Measurements from ENCODE around the gene ANKRD55. TPM values are rescaled to one million over a fixed set of nuclear protein-coding genes. Genes with fewer than 3 reads are reported as not detected.

The ANKRD55 gene
- total RNA-seq = under 1 TPM; 0.27 to 0.29 TPM
- polyA plus RNA-seq (2013, experiment 1 of 2) = 0.32 TPM
- 0.25 TPM for polyA plus RNA-seq (2013, experiment 2 of 2)
- long read RNA-seq, experiment 1, partial matches to known transcripts = 1 of 1 reads
- long read RNA-seq, experiment 1, other reads (novel, unspliced or antisense) = 0 of 1 reads
- long read RNA-seq, experiment 2 = 0 reads
- long read RNA-seq, experiment 3, partial matches to known transcripts = 0 of 1 reads
- long read RNA-seq, experiment 3, other reads (novel, unspliced or antisense) = 1 of 1 reads
- long read RNA-seq, experiment 4, partial matches to known transcripts = 0 of 2 reads
- long read RNA-seq, experiment 4, other reads (novel, unspliced or antisense) = 2 of 2 reads

- Histone ChIP-seq H3K36me3 (ENCODE audit: control insufficient read depth, insufficient read depth, low read length) (no peaks in the 10 kb centered on the region), H3K9ac (ENCODE audit: extremely low read depth, low read length, poor library complexity, severe bottlenecking) (no peak within 1 kb of the TSS), H3K27ac (ENCODE audit: low read depth, low read length) (no peak within 1 kb of the TSS), H3K9me3 (ENCODE audit: control insufficient read depth, low read length) (no peaks in the 10 kb centered on the region), H3K27me3 (ENCODE audit: control insufficient read depth, insufficient read depth, low read length, poor library complexity, severe bottlenecking) (no peaks in the 10 kb centered on the region), H3K4me1 (ENCODE audit: control insufficient read depth, insufficient read depth, low read length) (no peaks in the 10 kb centered on the region), H3K4me3 (ENCODE audit: low read length) (no peak within 1 kb of the TSS)
- H3K4me1 Mint-ChIP-seq = peaks cover 17% of the 10 kb centered on the region
- no peak within 1 kb of the TSS for H3K27ac Mint-ChIP-seq
- H3K36me3 Mint-ChIP-seq (ENCODE audit: low read depth) = no peaks in the 10 kb centered on the region
- no peak for DNase-seq
- peaks cover under 1% of the 10 kb centered on the region for H3K9me3 Mint-ChIP-seq
- TF ChIP-seq CTCF (conservative IDR thresholded peaks at IDR 0.05) = no peak
- H3K27me3 Mint-ChIP-seq (ENCODE audit: insufficient read depth) = peaks cover 6% of the 10 kb centered on the region
- no peak within 1 kb of the TSS for H3K4me3 Mint-ChIP-seq
- 75 to 81% methylated on average over 2 to 8 of the region's 8 CpGs for WGBS, 2 experiments (ENCODE audit: insufficient coverage in 1 of 2, insufficient read length in 1 of 2)
Measured at GRCh38 chr5:56233230-56233629, at the start of gene ANKRD55. Gene ANKRD55, minus strand, starts transcription at chr5:56233330. Its CDS starts 417 bp downstream, at chr5:56232913.

- 100% methylated on average over 1 of the region's 1 CpG; no CpG with 5 or more reads in 1 of the 2 experiments for WGBS, 2 experiments (ENCODE audit: insufficient coverage in 1 of 2, insufficient read length in 1 of 2)
- no peak overlapping the region for H3K9ac ChIP-seq (ENCODE audit: extremely low read depth, low read length, poor library complexity, severe bottlenecking)
- no peak for DNase-seq
- Mint-ChIP-seq H3K27me3 (ENCODE audit: insufficient read depth) (peaks cover 31% of the 10 kb centered on the region), H3K36me3 (ENCODE audit: low read depth) (no peaks in the 10 kb centered on the region), H3K9me3 (no peaks in the 10 kb centered on the region), H3K4me3 (no peak overlapping the region), H3K4me1 (peaks cover 1% of the 10 kb centered on the region), H3K27ac (no peak overlapping the region)
- TF ChIP-seq CTCF (conservative IDR thresholded peaks at IDR 0.05) = no peak
- no peaks in the 10 kb centered on the region for H3K4me1 ChIP-seq (ENCODE audit: control insufficient read depth, insufficient read depth, low read length)
- H3K4me3 ChIP-seq (ENCODE audit: low read length) = no peak overlapping the region
- H3K36me3 ChIP-seq (ENCODE audit: control insufficient read depth, insufficient read depth, low read length) = no peaks in the 10 kb centered on the region
- peaks cover 17% of the 10 kb centered on the region for H3K9me3 ChIP-seq (ENCODE audit: control insufficient read depth, low read length)
- H3K27me3 ChIP-seq (ENCODE audit: control insufficient read depth, insufficient read depth, low read length, poor library complexity, severe bottlenecking) = peaks cover 81% of the 10 kb centered on the region
- no peak overlapping the region for H3K27ac ChIP-seq (ENCODE audit: low read depth, low read length)
Measured at GRCh38 chr5:56282216-56282615, 49.1 kb upstream of the ANKRD55 start.

GRCh38 chr5:56281489-56282165 lies 48.5 kb upstream of the ANKRD55 start:
- Mint-ChIP-seq H3K27ac (no peak overlapping the region), H3K4me3 (no peak overlapping the region), H3K36me3 (ENCODE audit: low read depth) (no peaks in the 10 kb centered on the region), H3K9me3 (no peaks in the 10 kb centered on the region), H3K27me3 (ENCODE audit: insufficient read depth) (peaks cover 29% of the 10 kb centered on the region), H3K4me1 (peaks cover 1% of the 10 kb centered on the region)
- no peak overlapping the region for H3K9ac ChIP-seq (ENCODE audit: extremely low read depth, low read length, poor library complexity, severe bottlenecking)
- peaks cover 81% of the 10 kb centered on the region for H3K27me3 ChIP-seq (ENCODE audit: control insufficient read depth, insufficient read depth, low read length, poor library complexity, severe bottlenecking)
- H3K27ac ChIP-seq (ENCODE audit: low read depth, low read length) = no peak overlapping the region
- H3K4me3 ChIP-seq (ENCODE audit: low read length) = no peak overlapping the region
- peaks cover 17% of the 10 kb centered on the region for H3K9me3 ChIP-seq (ENCODE audit: control insufficient read depth, low read length)
- no peak for DNase-seq
- H3K4me1 ChIP-seq (ENCODE audit: control insufficient read depth, insufficient read depth, low read length) = no peaks in the 10 kb centered on the region
- no peaks in the 10 kb centered on the region for H3K36me3 ChIP-seq (ENCODE audit: control insufficient read depth, insufficient read depth, low read length)
- WGBS, 2 experiments (ENCODE audit: insufficient coverage in 1 of 2, insufficient read length in 1 of 2) = 68 to 76% methylated on average over 4 to 5 of the region's 5 CpGs
- no peak for TF ChIP-seq CTCF (conservative IDR thresholded peaks at IDR 0.05)

Measured in endodermal cell (in vitro differentiated cells).